ENCODE data around the gene GMPPB. TPM values are rescaled to one million over a fixed set of nuclear protein-coding genes. Genes with fewer than 3 reads are reported as not detected.

Gene GMPPB
- total RNA-seq, 1 experiment from 2014 or later = 28.0 TPM

DNA sequence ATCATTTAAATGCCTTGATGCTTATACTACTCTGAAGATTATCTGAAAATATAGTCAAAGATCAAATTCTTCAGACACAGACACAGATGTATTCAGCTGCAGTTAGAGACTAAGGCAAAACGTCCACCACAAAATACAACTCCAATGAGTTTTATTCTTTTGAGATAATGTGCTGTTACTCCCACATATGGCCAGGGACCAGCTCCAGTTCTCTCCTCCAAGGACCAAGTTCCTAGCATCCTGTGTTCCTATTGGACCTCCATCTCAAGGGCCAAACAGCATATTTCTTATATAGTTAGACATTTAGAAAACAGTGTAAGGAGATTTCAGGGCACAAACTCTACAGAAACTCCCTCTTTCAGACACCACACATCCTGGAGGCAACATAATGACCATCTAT, 35.5 kb upstream of the GMPPB start:
- Mint-ChIP-seq H3K4me3 (no peak overlapping the region), H3K9me3 (no peaks in the 10 kb centered on the region), H3K27ac (0 out of 2 replicates have a peak overlapping the region, but pooled peaks have one; percentile 11), H3K27me3 (ENCODE audit: low read depth) (no peaks in the 10 kb centered on the region), H3K36me3 (no peaks in the 10 kb centered on the region; the same call in 1 of the 2 replicates), H3K4me1 (peaks cover 5% of the 10 kb centered on the region)
- TF ChIP-seq IRF2 (CRISPR knock-in tag; IDR thresholded peaks at IDR 0.05; ENCODE audit: borderline replicate concordance, low read depth) (no peak), CBFB (CRISPR knock-in tag; IDR thresholded peaks at IDR 0.05; ENCODE audit: low read depth) (no peak), JAZF1 (CRISPR knock-in tag; IDR thresholded peaks at IDR 0.05) (no peak), ZNF671 (CRISPR knock-in tag; IDR thresholded peaks at IDR 0.05) (no peak), TEAD4 (CRISPR knock-in tag; IDR thresholded peaks at IDR 0.05) (no peak), TEAD1 (CRISPR knock-in tag; IDR thresholded peaks at IDR 0.05) (no peak), SP1 (CRISPR knock-in tag; conservative IDR thresholded peaks at IDR 0.05) (no peak), RORB (CRISPR knock-in tag; IDR thresholded peaks at IDR 0.05) (no peak), CREM (CRISPR knock-in tag; IDR thresholded peaks at IDR 0.05) (no peak), ZBTB21 (CRISPR knock-in tag; IDR thresholded peaks at IDR 0.05; ENCODE audit: borderline replicate concordance) (no peak)
- TF ChIP-seq, protein P1, sequence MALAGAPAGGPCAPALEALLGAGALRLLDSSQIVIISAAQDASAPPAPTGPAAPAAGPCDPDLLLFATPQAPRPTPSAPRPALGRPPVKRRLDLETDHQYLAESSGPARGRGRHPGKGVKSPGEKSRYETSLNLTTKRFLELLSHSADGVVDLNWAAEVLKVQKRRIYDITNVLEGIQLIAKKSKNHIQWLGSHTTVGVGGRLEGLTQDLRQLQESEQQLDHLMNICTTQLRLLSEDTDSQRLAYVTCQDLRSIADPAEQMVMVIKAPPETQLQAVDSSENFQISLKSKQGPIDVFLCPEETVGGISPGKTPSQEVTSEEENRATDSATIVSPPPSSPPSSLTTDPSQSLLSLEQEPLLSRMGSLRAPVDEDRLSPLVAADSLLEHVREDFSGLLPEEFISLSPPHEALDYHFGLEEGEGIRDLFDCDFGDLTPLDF (CRISPR knock-in tag; IDR thresholded peaks at IDR 0.05) = no peak
- TF ChIP-seq, protein P2, sequence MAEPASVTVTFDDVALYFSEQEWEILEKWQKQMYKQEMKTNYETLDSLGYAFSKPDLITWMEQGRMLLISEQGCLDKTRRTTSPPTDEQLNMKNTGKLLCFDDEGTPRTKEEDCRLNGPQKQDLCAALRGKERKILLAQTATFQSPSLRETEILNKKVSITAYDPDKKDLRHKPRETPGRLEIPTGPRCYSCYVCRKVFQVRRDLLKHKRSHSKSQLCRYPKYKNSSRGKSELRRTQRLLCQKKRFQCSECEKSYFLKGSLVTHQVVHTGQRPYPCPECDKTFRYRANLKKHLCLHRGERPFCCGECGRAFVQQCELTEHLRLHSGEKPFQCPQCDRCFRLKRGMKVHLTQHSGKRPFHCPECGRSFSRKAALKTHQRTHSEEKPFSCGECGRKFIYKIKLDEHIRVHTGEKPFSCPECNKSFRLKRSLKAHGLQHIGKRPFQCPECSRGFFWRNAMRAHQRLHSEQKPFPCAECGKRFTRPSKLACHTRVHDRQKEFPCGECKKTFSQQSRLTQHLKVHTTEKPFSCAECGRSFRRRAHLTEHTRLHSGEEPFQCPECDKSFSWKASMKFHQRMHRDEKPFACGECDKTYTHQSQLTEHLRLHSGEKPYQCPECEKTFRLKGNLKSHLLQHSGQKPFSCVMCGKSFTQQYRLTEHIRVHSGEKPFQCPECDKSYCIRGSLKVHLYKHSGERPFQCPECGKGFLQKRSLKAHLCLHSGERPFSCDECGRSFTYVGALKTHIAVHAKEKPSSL (CRISPR knock-in tag; conservative IDR thresholded peaks at IDR 0.05) = no peak
- TF ChIP-seq, protein P3, sequence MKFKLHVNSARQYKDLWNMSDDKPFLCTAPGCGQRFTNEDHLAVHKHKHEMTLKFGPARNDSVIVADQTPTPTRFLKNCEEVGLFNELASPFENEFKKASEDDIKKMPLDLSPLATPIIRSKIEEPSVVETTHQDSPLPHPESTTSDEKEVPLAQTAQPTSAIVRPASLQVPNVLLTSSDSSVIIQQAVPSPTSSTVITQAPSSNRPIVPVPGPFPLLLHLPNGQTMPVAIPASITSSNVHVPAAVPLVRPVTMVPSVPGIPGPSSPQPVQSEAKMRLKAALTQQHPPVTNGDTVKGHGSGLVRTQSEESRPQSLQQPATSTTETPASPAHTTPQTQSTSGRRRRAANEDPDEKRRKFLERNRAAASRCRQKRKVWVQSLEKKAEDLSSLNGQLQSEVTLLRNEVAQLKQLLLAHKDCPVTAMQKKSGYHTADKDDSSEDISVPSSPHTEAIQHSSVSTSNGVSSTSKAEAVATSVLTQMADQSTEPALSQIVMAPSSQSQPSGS (CRISPR knock-in tag; IDR thresholded peaks at IDR 0.05; ENCODE audit: borderline replicate concordance, low read depth) = no peak
- TF ChIP-seq, protein P4, sequence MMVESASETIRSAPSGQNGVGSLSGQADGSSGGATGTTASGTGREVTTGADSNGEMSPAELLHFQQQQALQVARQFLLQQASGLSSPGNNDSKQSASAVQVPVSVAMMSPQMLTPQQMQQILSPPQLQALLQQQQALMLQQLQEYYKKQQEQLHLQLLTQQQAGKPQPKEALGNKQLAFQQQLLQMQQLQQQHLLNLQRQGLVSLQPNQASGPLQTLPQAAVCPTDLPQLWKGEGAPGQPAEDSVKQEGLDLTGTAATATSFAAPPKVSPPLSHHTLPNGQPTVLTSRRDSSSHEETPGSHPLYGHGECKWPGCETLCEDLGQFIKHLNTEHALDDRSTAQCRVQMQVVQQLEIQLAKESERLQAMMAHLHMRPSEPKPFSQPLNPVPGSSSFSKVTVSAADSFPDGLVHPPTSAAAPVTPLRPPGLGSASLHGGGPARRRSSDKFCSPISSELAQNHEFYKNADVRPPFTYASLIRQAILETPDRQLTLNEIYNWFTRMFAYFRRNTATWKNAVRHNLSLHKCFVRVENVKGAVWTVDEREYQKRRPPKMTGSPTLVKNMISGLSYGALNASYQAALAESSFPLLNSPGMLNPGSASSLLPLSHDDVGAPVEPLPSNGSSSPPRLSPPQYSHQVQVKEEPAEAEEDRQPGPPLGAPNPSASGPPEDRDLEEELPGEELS (CRISPR knock-in tag; IDR thresholded peaks at IDR 0.05) = no peak
- TF ChIP-seq, protein P5, sequence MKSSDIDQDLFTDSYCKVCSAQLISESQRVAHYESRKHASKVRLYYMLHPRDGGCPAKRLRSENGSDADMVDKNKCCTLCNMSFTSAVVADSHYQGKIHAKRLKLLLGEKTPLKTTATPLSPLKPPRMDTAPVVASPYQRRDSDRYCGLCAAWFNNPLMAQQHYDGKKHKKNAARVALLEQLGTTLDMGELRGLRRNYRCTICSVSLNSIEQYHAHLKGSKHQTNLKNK (CRISPR knock-in tag; IDR thresholded peaks at IDR 0.05) = no peak
- DNase-seq (ENCODE audit: low spot score) (no peak), ATAC-seq (no peak)
- ChIA-PET POLR2A (interaction anchor here (0.6 kb wide), 1 partner anchor 1829 kb away, joined by 3 read pairs; no protein-coding TSS in a partner anchor), CTCF (no interaction called here)

DNA sequence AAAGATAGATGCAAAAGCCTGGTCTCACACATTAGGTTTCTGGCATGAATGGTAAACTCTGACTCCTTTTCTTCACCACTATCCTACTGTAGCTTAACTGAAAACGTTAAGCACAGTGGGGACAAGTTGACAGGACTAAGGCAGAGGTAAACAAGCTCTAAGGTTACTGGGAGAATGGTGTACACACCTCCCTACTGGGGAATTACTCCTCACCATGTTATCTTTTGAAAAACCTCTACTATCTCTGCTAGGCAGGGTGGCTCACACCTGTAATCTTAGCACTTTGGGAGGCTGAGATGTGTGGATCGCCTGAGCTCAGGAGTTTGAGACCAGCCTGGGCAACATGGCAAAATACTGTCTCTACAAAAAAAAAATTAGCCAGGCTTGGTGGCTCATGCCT, 33.4 kb upstream of the GMPPB start:
- H3K27me3 Mint-ChIP-seq (ENCODE audit: low read depth) = no peaks in the 10 kb centered on the region
- ChIA-PET POLR2A (no interaction called here), CTCF (interaction anchor here (1.2 to 1.6 kb wide), 3 partner anchors 56 to 172 kb away, joined by 3 to 5 read pairs (median 5); partner anchors contain the start of gene MON1A)
- no peak for TF ChIP-seq SMAD3 (CRISPR knock-in tag; IDR thresholded peaks at IDR 0.05; ENCODE audit: borderline replicate concordance)
- TF ChIP-seq, protein P6, sequence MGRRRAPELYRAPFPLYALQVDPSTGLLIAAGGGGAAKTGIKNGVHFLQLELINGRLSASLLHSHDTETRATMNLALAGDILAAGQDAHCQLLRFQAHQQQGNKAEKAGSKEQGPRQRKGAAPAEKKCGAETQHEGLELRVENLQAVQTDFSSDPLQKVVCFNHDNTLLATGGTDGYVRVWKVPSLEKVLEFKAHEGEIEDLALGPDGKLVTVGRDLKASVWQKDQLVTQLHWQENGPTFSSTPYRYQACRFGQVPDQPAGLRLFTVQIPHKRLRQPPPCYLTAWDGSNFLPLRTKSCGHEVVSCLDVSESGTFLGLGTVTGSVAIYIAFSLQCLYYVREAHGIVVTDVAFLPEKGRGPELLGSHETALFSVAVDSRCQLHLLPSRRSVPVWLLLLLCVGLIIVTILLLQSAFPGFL (CRISPR knock-in tag; IDR thresholded peaks at IDR 0.05; ENCODE audit: borderline replicate concordance) = no peak
- TF ChIP-seq JAZF1 (CRISPR knock-in tag; IDR thresholded peaks at IDR 0.05) = no peak
- TF ChIP-seq, protein P7, sequence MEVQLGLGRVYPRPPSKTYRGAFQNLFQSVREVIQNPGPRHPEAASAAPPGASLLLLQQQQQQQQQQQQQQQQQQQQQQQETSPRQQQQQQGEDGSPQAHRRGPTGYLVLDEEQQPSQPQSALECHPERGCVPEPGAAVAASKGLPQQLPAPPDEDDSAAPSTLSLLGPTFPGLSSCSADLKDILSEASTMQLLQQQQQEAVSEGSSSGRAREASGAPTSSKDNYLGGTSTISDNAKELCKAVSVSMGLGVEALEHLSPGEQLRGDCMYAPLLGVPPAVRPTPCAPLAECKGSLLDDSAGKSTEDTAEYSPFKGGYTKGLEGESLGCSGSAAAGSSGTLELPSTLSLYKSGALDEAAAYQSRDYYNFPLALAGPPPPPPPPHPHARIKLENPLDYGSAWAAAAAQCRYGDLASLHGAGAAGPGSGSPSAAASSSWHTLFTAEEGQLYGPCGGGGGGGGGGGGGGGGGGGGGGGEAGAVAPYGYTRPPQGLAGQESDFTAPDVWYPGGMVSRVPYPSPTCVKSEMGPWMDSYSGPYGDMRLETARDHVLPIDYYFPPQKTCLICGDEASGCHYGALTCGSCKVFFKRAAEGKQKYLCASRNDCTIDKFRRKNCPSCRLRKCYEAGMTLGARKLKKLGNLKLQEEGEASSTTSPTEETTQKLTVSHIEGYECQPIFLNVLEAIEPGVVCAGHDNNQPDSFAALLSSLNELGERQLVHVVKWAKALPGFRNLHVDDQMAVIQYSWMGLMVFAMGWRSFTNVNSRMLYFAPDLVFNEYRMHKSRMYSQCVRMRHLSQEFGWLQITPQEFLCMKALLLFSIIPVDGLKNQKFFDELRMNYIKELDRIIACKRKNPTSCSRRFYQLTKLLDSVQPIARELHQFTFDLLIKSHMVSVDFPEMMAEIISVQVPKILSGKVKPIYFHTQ (CRISPR knock-in tag; IDR thresholded peaks at IDR 0.05) = no peak
- TF ChIP-seq RELA (CRISPR knock-in tag; IDR thresholded peaks at IDR 0.05; ENCODE audit: borderline replicate concordance) = no peak
- TF ChIP-seq, protein P8, sequence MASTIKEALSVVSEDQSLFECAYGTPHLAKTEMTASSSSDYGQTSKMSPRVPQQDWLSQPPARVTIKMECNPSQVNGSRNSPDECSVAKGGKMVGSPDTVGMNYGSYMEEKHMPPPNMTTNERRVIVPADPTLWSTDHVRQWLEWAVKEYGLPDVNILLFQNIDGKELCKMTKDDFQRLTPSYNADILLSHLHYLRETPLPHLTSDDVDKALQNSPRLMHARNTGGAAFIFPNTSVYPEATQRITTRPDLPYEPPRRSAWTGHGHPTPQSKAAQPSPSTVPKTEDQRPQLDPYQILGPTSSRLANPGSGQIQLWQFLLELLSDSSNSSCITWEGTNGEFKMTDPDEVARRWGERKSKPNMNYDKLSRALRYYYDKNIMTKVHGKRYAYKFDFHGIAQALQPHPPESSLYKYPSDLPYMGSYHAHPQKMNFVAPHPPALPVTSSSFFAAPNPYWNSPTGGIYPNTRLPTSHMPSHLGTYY (CRISPR knock-in tag; IDR thresholded peaks at IDR 0.05) = no peak
- TF ChIP-seq GTF2I (CRISPR knock-in tag; conservative IDR thresholded peaks at IDR 0.05) = no peak
- no peak for TF ChIP-seq ZNF232 (CRISPR knock-in tag; IDR thresholded peaks at IDR 0.05)
- ATAC-seq = no peak
- peaks cover 5% of the 10 kb centered on the region for H3K4me1 Mint-ChIP-seq
- no peak for DNase-seq (ENCODE audit: low spot score)
- H3K9me3 Mint-ChIP-seq = no peaks in the 10 kb centered on the region
- H3K4me3 Mint-ChIP-seq = no peak overlapping the region
- no peaks in the 10 kb centered on the region; the same call in 1 of the 2 replicates for H3K36me3 Mint-ChIP-seq
- H3K27ac Mint-ChIP-seq = no peak overlapping the region

All from WTC11 (cell line).